Mucosa of rectum (tissue), 2 donors: ENCODE results near the gene TBKBP1.

ENCODE experiments used
- H3K27ac ChIP-seq, 2 donors: one replicate each; pipeline ENCODE4 v1.7.0; 2013; ENCODE audit warnings: inconsistent platforms in 2 of 2, low read depth in 2 of 2, low read length in 2 of 2
- H3K27me3 ChIP-seq, 2 donors: one replicate each; pipeline ENCODE4 v1.7.0; 2013; ENCODE audit warnings: low read length in 2 of 2; ENCODE audit not compliant: control insufficient read depth in 2 of 2, insufficient read depth in 2 of 2
- H3K36me3 ChIP-seq, 2 donors: one replicate each; pipeline ENCODE4 v1.7.0; 2013; ENCODE audit warnings: low read length in 2 of 2; ENCODE audit not compliant: control insufficient read depth in 2 of 2, insufficient read depth in 2 of 2
- H3K4me1 ChIP-seq, 2 donors: one replicate each; pipeline ENCODE4 v1.7.0; 2013; ENCODE audit warnings: low read length in 2 of 2, mild to moderate bottlenecking in 1 of 2; ENCODE audit not compliant: control insufficient read depth in 2 of 2, insufficient read depth in 2 of 2
- H3K4me3 ChIP-seq, 2 donors: one replicate each; pipeline ENCODE4 v1.7.0; 2013; ENCODE audit warnings: low read length in 2 of 2
- H3K9ac ChIP-seq, 2 donors: one replicate each; pipeline ENCODE4 v1.7.0; 2013; ENCODE audit warnings: low read length in 2 of 2, low read depth in 1 of 2, mild to moderate bottlenecking in 1 of 2
- H3K9me3 ChIP-seq, 2 donors: one replicate each; pipeline ENCODE4 v1.7.0; 2013; ENCODE audit warnings: low read length in 2 of 2; ENCODE audit not compliant: control insufficient read depth in 2 of 2
- donor health status: healthy.
- donor health status: Normal muscosa, but diverticular disease.

Gene TBKBP1

DNA sequence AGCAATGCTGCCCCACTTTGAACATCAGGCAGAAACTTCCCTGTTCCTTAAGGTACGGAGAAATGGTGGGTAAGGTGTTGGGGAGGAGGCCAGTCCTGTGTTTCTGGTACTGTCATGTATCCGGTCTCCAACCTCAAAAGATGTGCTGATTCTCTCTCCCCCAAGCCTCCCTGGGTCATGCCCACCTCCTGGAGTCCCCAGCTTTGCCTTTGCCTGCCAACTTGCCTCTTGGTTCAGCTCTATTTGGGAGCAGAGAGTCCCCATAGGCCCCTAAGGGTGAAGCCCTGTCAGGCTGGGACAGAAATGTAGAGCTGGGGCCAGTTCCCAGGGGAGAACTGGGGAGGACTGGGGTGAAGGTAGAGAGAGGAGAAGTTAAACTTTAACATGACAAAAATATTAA lies 37.4 kb downstream of the TBKBP1 start:
- Histone ChIP-seq H3K27ac (no peak overlapping the region), H3K4me1 (peaks cover 0 to 3% of the 10 kb centered on the region in 2 donors), H3K36me3 (no peaks in the 10 kb centered on the region), H3K9me3 (no peaks in the 10 kb centered on the region), H3K27me3 (peaks cover 29 to 38% of the 10 kb centered on the region in 2 donors), H3K9ac (no peak overlapping the region), H3K4me3 (no peak overlapping the region)

DNA sequence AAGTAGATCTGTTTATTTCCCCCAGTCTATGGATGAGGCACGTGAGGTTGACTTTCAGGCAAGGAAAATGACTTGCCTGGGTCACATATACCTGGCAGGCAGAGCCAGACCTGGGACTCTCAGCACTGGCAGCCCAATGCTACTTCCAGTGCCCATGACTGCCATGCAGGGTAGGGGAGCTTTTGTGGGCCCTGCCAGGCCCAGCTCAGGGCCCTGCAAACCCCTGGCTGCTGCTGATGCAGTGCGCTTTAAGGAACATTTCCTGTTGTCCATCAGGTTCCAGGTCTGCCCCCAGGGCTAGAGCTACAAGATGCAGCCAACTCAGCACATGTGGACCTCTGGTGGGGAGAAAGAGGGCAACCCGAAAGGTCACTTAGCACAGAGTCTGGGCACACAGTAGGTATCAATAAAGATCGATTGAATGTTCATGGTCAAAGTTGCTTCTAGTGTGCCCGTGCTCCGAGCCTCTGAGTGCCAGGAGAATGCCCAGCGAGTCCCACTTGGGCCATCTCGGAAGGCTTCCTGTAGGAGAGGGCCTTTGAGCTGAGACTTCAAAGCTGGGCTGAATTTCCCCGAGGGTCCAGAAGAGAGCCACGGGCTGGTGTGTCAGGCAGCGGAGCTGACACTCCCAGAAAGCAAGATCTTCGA lies 38.6 kb downstream of the TBKBP1 start:
- no peaks in the 10 kb centered on the region for H3K9me3 ChIP-seq
- H3K36me3 ChIP-seq = no peaks in the 10 kb centered on the region
- no peak overlapping the region for H3K27ac ChIP-seq
- peaks cover 29 to 44% of the 10 kb centered on the region in 2 donors for H3K27me3 ChIP-seq
- H3K9ac ChIP-seq = no peak overlapping the region
- peaks cover 0 to 3% of the 10 kb centered on the region in 2 donors for H3K4me1 ChIP-seq
- H3K4me3 ChIP-seq = no peak overlapping the region

DNA sequence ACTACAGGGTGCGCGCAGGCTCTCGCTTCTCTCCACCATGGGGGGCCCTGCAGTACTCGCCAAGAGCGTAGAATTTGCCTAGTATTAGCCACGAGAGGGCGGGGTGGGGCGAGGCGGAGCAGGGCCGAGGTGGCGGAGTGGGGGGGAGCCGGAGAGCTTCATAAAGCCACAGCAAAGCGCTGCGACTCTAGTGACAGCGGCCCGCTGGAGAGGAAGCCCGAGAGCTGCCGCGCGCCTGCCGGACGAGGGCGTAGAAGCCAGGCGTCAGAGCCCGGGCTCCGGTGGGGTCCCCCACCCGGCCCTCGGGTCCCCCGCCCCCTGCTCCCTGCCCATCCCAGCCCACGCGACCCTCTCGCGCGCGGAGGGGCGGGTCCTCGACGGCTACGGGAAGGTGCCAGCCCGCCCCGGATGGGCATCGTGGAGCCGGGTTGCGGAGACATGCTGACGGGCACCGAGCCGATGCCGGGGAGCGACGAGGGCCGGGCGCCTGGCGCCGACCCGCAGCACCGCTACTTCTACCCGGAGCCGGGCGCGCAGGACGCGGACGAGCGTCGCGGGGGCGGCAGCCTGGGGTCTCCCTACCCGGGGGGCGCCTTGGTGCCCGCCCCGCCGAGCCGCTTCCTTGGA lies 39.2 kb downstream of the TBKBP1 start, which contains the start of gene TBX21:
TSS of gene TBX21 (plus strand) at position 190 of the 627 bp plus-strand sequence. CDS start at position 409, 219 bp downstream.
- Histone ChIP-seq H3K27ac (no peak within 1 kb of the TSS), H3K36me3 (no peaks in the 10 kb centered on the region), H3K27me3 (peaks cover 29 to 44% of the 10 kb centered on the region in 2 donors), H3K9ac (peak within 1 kb of the TSS; percentile 16 to 32), H3K4me3 (peak within 1 kb of the TSS; percentile 35 to 64), H3K4me1 (peaks cover 0 to 3% of the 10 kb centered on the region in 2 donors), H3K9me3 (no peaks in the 10 kb centered on the region)

DNA sequence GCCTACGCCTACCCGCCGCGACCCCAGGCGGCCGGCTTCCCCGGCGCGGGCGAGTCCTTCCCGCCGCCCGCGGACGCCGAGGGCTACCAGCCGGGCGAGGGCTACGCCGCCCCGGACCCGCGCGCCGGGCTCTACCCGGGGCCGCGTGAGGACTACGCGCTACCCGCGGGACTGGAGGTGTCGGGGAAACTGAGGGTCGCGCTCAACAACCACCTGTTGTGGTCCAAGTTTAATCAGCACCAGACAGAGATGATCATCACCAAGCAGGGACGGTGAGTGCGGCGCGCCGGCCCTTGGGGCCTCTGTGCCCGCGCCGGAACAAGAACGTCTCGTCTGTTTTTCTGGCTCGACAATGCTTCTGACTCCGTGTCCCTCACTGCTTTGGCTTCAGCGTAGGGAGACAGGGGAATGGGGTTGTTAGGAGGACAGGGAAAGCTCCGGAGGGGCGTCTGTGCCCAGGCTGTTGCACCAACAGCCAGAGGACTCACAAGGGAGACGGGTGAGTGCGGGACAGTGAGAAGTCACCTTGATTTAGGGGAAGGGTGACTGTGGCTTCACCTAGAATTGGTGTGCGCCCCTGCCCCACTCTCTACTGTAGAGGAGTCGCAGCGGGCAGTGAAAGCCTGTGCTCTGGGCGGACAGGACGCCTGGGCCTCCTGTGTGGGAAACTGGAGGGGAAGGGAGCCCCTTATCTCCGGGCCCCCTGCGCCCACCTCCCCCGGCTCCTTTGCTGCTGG lies 39.9 kb downstream of the TBKBP1 start:
- Histone ChIP-seq H3K4me3 (peak overlapping the region; percentile 35 to 64), H3K9ac (peak overlapping the region; percentile 16 to 32), H3K4me1 (peaks cover 0 to 3% of the 10 kb centered on the region in 2 donors), H3K27me3 (peaks cover 29 to 44% of the 10 kb centered on the region in 2 donors), H3K36me3 (no peaks in the 10 kb centered on the region), H3K27ac (no peak overlapping the region), H3K9me3 (no peaks in the 10 kb centered on the region)

DNA sequence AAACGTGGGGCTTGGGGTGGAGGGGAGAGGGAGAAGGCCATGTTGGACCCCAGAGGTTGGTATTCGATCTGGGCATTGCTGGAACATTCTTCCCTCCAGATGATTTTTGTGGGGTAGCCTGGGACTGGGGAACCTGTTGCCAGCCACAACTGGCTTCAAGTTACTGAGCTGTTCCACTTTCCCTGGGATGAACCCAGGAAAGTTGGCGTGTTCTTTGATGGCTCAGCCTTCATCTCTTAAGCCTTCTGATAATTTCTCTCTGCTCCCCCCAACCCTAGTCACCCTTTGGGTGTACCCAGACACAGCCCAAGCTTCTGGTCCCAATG lies 41.1 kb downstream of the TBKBP1 start:
- peak overlapping the region in 1 of 2 donors; percentile 32 for H3K9ac ChIP-seq

DNA sequence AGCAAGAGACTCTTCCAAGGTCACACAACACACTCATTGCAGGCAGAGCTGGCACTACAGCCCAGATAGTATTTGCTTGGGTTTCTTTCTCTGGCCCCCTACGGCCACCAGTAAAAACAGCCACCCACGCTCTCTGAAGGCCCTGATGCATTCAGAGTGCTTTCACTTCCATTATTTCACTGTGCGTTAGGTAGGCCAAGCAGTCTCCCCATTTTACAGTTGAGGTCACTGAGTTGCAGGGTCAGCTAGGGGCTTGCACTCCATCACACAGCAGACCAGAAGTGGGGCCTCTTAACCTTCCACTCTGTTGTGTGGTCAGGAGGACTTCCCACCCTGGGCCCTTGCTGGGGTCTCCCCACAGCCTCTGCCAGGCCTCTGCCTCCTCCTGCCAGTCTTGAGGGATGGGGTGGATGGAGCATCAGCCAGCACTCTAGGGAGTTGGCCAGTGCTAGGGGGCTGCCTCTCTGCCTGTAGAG lies 41.6 kb downstream of the TBKBP1 start:
- peaks cover 0 to 3% of the 10 kb centered on the region in 2 donors for H3K4me1 ChIP-seq
- no peaks in the 10 kb centered on the region for H3K36me3 ChIP-seq
- peaks cover 27 to 43% of the 10 kb centered on the region in 2 donors for H3K27me3 ChIP-seq
- H3K9me3 ChIP-seq = no peaks in the 10 kb centered on the region
- peak overlapping the region in 1 of 2 donors; percentile 64 for H3K4me3 ChIP-seq
- H3K9ac ChIP-seq = peak overlapping the region in 1 of 2 donors; percentile 32
- peak overlapping the region in 1 of 2 donors; percentile 34 for H3K27ac ChIP-seq

More for the DNA sequence above, 41.1 kb downstream of the TBKBP1 start:
- peaks cover 29 to 44% of the 10 kb centered on the region in 2 donors for H3K27me3 ChIP-seq
- H3K9me3 ChIP-seq = no peaks in the 10 kb centered on the region
- peaks cover 0 to 3% of the 10 kb centered on the region in 2 donors for H3K4me1 ChIP-seq
- H3K27ac ChIP-seq = peak overlapping the region in 1 of 2 donors; percentile 34
- H3K36me3 ChIP-seq = no peaks in the 10 kb centered on the region
- peak overlapping the region in 1 of 2 donors; percentile 64 for H3K4me3 ChIP-seq

DNA sequence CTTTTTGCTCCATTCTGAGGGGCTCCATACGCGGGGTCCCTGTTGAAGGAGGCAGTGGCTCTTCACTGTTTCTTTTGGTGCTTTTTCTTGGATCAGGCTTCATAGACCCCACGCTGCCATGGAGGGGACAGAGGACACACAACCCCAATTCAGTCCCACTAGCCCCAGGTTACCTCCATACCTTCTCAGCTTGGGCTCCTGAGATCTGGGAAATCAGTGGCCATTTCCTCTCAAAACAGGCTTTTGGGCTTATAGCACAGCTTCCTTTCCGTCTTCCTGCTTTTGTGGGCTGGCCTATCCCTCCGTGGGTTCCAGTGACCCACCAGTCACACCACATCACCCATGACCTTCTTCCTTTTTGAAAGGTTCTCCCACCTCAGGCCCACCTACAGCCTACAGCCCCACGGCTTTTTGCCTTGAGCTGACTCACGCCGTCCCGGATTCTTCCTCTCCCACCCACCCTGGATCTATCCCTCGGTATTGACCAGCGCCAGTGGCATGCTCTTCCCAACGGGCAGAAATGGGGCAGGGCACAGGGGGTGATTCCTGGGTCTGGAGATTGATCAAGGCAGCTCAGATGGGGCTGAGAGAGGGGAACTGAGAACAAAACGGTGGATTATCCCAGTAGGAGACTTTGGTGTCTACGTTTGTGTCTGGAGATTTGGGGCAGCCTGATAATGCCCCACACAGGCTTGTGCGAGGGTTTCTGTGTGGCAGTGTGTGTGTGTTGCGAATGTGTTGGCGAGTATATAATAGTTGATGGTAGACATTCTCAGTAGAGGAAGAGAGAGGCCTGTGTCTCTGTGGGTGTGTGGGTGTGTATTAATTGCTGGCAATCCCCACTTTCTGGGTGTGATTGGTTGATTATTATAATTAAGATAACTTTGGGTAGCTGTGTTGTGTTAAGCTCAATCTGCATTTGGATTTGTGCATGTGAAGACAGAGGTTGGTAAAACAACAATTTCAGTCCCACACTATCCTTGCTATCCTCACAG lies 42.8 kb downstream of the TBKBP1 start:
- Histone ChIP-seq H3K9me3 (no peaks in the 10 kb centered on the region), H3K27ac (no peak overlapping the region), H3K4me1 (peaks cover 0 to 3% of the 10 kb centered on the region in 2 donors), H3K36me3 (no peaks in the 10 kb centered on the region), H3K4me3 (no peak overlapping the region), H3K27me3 (peaks cover 22 to 40% of the 10 kb centered on the region in 2 donors), H3K9ac (no peak overlapping the region)

DNA sequence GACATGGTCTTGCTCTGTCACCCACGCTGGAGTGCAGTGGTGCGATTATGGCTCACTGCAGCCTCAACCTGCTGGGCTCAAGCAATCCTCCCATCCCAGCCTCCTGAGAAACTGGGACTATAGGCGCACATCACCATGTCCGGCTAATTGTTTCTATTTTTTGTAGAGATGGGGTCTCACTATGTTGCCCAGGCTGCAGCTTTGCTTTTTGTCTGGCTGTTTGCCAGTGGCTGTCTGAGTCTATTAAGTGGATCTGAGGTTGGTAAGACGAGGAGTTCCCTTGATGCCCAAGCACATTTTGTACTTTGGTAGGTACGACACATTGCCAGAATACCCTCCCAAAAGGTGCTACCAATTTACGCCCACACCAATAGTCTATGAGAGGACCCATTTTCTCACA lies 44.2 kb downstream of the TBKBP1 start:
- H3K27me3 ChIP-seq = peaks cover 17 to 34% of the 10 kb centered on the region in 2 donors
- H3K27ac ChIP-seq = no peak overlapping the region
- H3K9ac ChIP-seq = no peak overlapping the region
- H3K9me3 ChIP-seq = no peaks in the 10 kb centered on the region
- no peaks in the 10 kb centered on the region for H3K36me3 ChIP-seq
- no peak overlapping the region for H3K4me3 ChIP-seq
- H3K4me1 ChIP-seq = peaks cover 0 to 3% of the 10 kb centered on the region in 2 donors

DNA sequence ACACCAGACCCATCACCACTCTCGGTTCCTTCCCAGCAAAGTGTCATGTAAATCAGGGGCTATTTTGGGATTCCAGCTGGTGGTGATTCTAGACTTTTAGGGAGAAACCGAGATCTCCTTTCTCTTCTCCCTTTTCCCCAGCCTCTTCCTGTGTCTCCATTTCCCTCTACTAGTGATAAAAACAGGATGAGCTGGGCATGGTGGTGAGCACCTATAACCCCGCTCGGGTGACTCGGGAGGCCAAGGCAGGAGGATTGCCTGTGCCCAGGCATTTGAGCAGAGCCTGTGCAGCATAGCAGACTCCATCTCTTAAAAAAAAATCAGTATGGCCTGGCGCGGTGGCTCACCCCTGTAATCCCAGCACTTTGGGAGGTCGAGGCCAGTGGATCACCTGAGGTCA lies 45.2 kb downstream of the TBKBP1 start:
- Histone ChIP-seq H3K4me3 (no peak overlapping the region), H3K4me1 (no peaks in the 10 kb centered on the region), H3K36me3 (no peaks in the 10 kb centered on the region), H3K9ac (no peak overlapping the region), H3K9me3 (no peaks in the 10 kb centered on the region), H3K27ac (no peak overlapping the region), H3K27me3 (peaks cover 12 to 32% of the 10 kb centered on the region in 2 donors)
